Ascending aorta (tissue), 2 donors: ENCODE measurements around the gene RPAP3. TPM values are rescaled to one million over a fixed set of nuclear protein-coding genes. Genes with fewer than 3 reads are reported as not detected.

ENCODE experiments used
- DNase-seq, 2 donors: peaks; one replicate each; pipeline ENCODE4 v3.0.0-alpha.2; 2019; ENCODE audit warnings: low spot score in 2 of 2
- H3K27ac ChIP-seq, 2 donors: fragments of 200-600 bp; sonication (generic); one replicate each; pipeline ENCODE4 v1.5.1; 2016 to 2017; ENCODE audit warnings: mild to moderate bottlenecking in 1 of 2
- H3K27me3 ChIP-seq: fragments of 200-600 bp; sonication (generic); one replicate; pipeline ENCODE4 v1.5.1; 2017
- H3K36me3 ChIP-seq, 2 donors: fragments of 200-600 bp; sonication (generic); one replicate each; pipeline ENCODE4 v1.5.1; 2016
- H3K4me1 ChIP-seq, 2 donors: fragments of 200-600 bp; sonication (generic); one replicate each; pipeline ENCODE4 v1.5.1; 2016 to 2017; ENCODE audit warnings: mild to moderate bottlenecking in 1 of 2
- H3K4me3 ChIP-seq, 2 donors: fragments of 200-600 bp; sonication (generic); one replicate each; pipeline ENCODE4 v1.5.1; 2016 to 2017; ENCODE audit warnings: mild to moderate bottlenecking in 1 of 2
- H3K9me3 ChIP-seq, 2 donors: fragments of 200-600 bp; sonication (generic); one replicate each; pipeline ENCODE4 v1.5.1; 2016
- CTCF ChIP-seq, 3 experiments: fragments of 200-600 bp in 2 of 3; fragments of 450-650 bp in 1 of 3; sonication (generic) in 2 of 3; IDR thresholded peaks; one replicate each; pipeline ENCODE4 v1.5.1; 2016 to 2019; ENCODE audit warnings: antibody characterized with exemption in 3 of 3, mild to moderate bottlenecking in 1 of 3, moderate library complexity in 1 of 3
- intact Hi-C: fragments of 100-400 bp; cut with DNase I; formaldehyde crosslinking; loops from one replicate; pipeline ENCODE4 v1.15.1; 2023
- total RNA-seq: library from RNA; depleted of rRNA; stranded (reverse); fragments of >200 nt; gene quantifications from one replicate; pipeline ENCODE4 v1.1.0, GENCODE V29; 2016

Gene RPAP3
- total RNA-seq, 1 donor from 2014 or later: 8.1 TPM

- Histone ChIP-seq H3K9me3 (no peaks in the 10 kb centered on the region), H3K36me3 (peaks cover 11 to 47% of the 10 kb centered on the region in 2 donors), H3K4me3 (no peak overlapping the region), H3K4me1 (peaks cover 0 to 20% of the 10 kb centered on the region in 2 donors), H3K27ac (no peak overlapping the region), H3K27me3 (no peaks in the 10 kb centered on the region)
- peak in 1 of 2 donors; percentile 83 for DNase-seq
- peak; percentile 92 to 96 (median 93) for TF ChIP-seq CTCF (IDR thresholded peaks at IDR 0.05)
- intact Hi-C loops: loop anchor here (1.0 kb wide), 2 partner anchors 25 to 37 kb away; no protein-coding TSS in a partner anchor
Observed at GRCh38 chr12:47742253-47742825, 36.5 kb upstream of the RPAP3 start.

- TF ChIP-seq CTCF (IDR thresholded peaks at IDR 0.05): no peak
- Histone ChIP-seq H3K36me3 (peaks cover under 1 to 36% of the 10 kb centered on the region in 2 donors), H3K27me3 (no peaks in the 10 kb centered on the region), H3K4me1 (peaks cover 7 to 28% of the 10 kb centered on the region in 2 donors), H3K4me3 (no peak overlapping the region), H3K9me3 (no peaks in the 10 kb centered on the region), H3K27ac (peak overlapping the region; percentile 46 to 62)
- peak; percentile 69 to 86 for DNase-seq
- intact Hi-C loops: no loop called here
Observed at GRCh38 chr12:47741340-47741703, 35.5 kb upstream of the RPAP3 start.

- Histone ChIP-seq H3K36me3 (peaks cover 0 to 31% of the 10 kb centered on the region in 2 donors), H3K27ac (peak overlapping the region; percentile 46 to 62), H3K9me3 (no peaks in the 10 kb centered on the region), H3K4me3 (no peak overlapping the region), H3K4me1 (peaks cover 13 to 33% of the 10 kb centered on the region in 2 donors), H3K27me3 (no peaks in the 10 kb centered on the region)
- no peak for DNase-seq
- no peak for TF ChIP-seq CTCF (IDR thresholded peaks at IDR 0.05)
- intact Hi-C loops: no loop called here
Observed at GRCh38 chr12:47740606-47741339, 34.9 kb upstream of the RPAP3 start.

GRCh38 chr12:47739979-47740378 lies 34.1 kb upstream of the RPAP3 start:
- H3K36me3 ChIP-seq: peaks cover 0 to 27% of the 10 kb centered on the region in 2 donors
- H3K4me1 ChIP-seq: peaks cover 18 to 41% of the 10 kb centered on the region in 2 donors
- intact Hi-C loops: no loop called here
- no peaks in the 10 kb centered on the region for H3K9me3 ChIP-seq
- TF ChIP-seq CTCF (IDR thresholded peaks at IDR 0.05): no peak
- no peak overlapping the region for H3K4me3 ChIP-seq
- H3K27ac ChIP-seq: peak overlapping the region; percentile 5 to 62
- DNase-seq: no peak
- H3K27me3 ChIP-seq: no peaks in the 10 kb centered on the region

GRCh38 chr12:47739297-47739696 lies 33.5 kb upstream of the RPAP3 start:
- no peaks in the 10 kb centered on the region for H3K27me3 ChIP-seq
- intact Hi-C loops: no loop called here
- no peak for TF ChIP-seq CTCF (IDR thresholded peaks at IDR 0.05)
- H3K36me3 ChIP-seq: peaks cover 0 to 27% of the 10 kb centered on the region in 2 donors
- peaks cover 18 to 45% of the 10 kb centered on the region in 2 donors for H3K4me1 ChIP-seq
- no peak overlapping the region for H3K4me3 ChIP-seq
- no peaks in the 10 kb centered on the region for H3K9me3 ChIP-seq
- no peak for DNase-seq
- peak overlapping the region in 1 of 2 donors; percentile 80 for H3K27ac ChIP-seq
